ENCODE measurements around the gene ZNF385B.

DNA sequence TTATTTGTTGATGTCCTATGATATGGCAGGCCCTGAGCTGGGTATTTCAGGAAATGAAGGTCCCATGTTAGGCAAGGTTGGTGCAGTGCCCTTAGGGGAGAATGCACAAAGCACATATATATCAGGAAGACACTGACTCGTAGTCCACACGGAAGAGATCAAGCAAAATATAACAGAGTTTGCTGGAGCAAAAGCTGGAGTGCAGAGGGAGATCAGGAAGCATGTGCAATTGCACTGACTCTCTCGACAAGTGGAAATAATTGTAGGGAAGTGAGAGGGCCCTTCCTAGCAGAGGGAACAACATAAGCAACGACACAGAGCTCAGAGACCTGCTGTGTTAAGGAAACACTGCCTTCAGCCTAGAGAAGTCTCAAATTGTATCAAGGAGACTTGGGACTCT, 4.2 kb downstream of the ZNF385B start:
- TF ChIP-seq, protein P1, sequence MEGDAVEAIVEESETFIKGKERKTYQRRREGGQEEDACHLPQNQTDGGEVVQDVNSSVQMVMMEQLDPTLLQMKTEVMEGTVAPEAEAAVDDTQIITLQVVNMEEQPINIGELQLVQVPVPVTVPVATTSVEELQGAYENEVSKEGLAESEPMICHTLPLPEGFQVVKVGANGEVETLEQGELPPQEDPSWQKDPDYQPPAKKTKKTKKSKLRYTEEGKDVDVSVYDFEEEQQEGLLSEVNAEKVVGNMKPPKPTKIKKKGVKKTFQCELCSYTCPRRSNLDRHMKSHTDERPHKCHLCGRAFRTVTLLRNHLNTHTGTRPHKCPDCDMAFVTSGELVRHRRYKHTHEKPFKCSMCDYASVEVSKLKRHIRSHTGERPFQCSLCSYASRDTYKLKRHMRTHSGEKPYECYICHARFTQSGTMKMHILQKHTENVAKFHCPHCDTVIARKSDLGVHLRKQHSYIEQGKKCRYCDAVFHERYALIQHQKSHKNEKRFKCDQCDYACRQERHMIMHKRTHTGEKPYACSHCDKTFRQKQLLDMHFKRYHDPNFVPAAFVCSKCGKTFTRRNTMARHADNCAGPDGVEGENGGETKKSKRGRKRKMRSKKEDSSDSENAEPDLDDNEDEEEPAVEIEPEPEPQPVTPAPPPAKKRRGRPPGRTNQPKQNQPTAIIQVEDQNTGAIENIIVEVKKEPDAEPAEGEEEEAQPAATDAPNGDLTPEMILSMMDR (IDR thresholded peaks at IDR 0.05), result no peak
- no peak for TF ChIP-seq POLR2A (IDR thresholded peaks at IDR 0.05; ENCODE audit: low read depth)

Measured in esophagus muscularis mucosa (tissue), 3 donors.